HepG2 (cell line): ENCODE measurements around the gene TMEM225B. TPM values are rescaled to one million over a fixed set of nuclear protein-coding genes. Genes with fewer than 3 reads are reported as not detected.
A peak's percentile ranks its signal among the peaks of the same experiment; 100 is the strongest.

Source experiments
- CBFB ChIP-seq: sonication (generic); formaldehyde crosslinking; IDR thresholded peaks from 2 replicates; pipeline ENCODE4 v1.4.0; 2020; ENCODE audit warnings: missing genetic modification reagents
- CBX1 ChIP-seq: IDR thresholded peaks from one replicate; pipeline ENCODE4 v1.6.1; 2016; ENCODE audit warnings: antibody characterized with exemption, low read depth
- FOXP1 ChIP-seq, 2 experiments: fragments of 450-650 bp in 1 of 2; IDR thresholded peaks; 2 replicates each; pipeline ENCODE4 v1.6.1; 2017 to 2018; ENCODE audit warnings: antibody characterized with exemption in 1 of 2
- HMGA1 ChIP-seq: sonication (generic); formaldehyde crosslinking; conservative IDR thresholded peaks from 2 replicates; pipeline ENCODE4 v1.4.0; 2020; ENCODE audit warnings: missing genetic modification reagents
- HNRNPL ChIP-seq: fragments of 200-400 bp; formaldehyde crosslinking; IDR thresholded peaks from 2 replicates; pipeline ENCODE4 v1.6.1; 2017; ENCODE audit warnings: mild to moderate bottlenecking, low read depth, low read length
- JUN ChIP-seq: sonication (generic); formaldehyde crosslinking; IDR thresholded peaks from 2 replicates; pipeline ENCODE4 v1.4.0; 2020; ENCODE audit warnings: mild to moderate bottlenecking, missing genetic modification reagents
- MIER3 ChIP-seq: IDR thresholded peaks from 2 replicates; pipeline ENCODE4 v1.6.1; 2016; ENCODE audit warnings: missing compliant biosample characterization, borderline replicate concordance
- NFE2L2 ChIP-seq: fragments of 150-350 bp; IDR thresholded peaks from 2 replicates; pipeline ENCODE4 v1.6.1; 2014; ENCODE audit warnings: low read length
- NKX3-1 ChIP-seq: sonication (generic); formaldehyde crosslinking; IDR thresholded peaks from 2 replicates; pipeline ENCODE4 v1.5.0; 2020; ENCODE audit warnings: missing genetic modification reagents
- PCBP2 ChIP-seq: fragments of 200-400 bp; formaldehyde crosslinking; optimal IDR thresholded peaks from 2 replicates; pipeline ENCODE3; 2018; ENCODE audit warnings: low read length, low read depth; ENCODE audit not compliant: poor library complexity, severe bottlenecking
- PTBP1 ChIP-seq: fragments of 200-400 bp; formaldehyde crosslinking; IDR thresholded peaks from 2 replicates; pipeline ENCODE4 v1.6.1; 2018; ENCODE audit warnings: low read length, low read depth; ENCODE audit not compliant: poor library complexity, severe bottlenecking
- SIX1 ChIP-seq: sonication (generic); formaldehyde crosslinking; IDR thresholded peaks from 2 replicates; pipeline ENCODE4 v1.4.0; 2020; ENCODE audit warnings: missing genetic modification reagents, borderline replicate concordance
- TEAD3 ChIP-seq: optimal IDR thresholded peaks from 2 replicates; pipeline ENCODE3; 2016; ENCODE audit warnings: borderline replicate concordance
- ZFP36L1 ChIP-seq: sonication (generic); formaldehyde crosslinking; IDR thresholded peaks from 2 replicates; pipeline ENCODE4 v1.8.0; 2022; ENCODE audit warnings: mild to moderate bottlenecking, missing genetic modification reagents, moderate library complexity
- ZFP36L2 ChIP-seq: sonication (generic); formaldehyde crosslinking; IDR thresholded peaks from 2 replicates; pipeline ENCODE4 v1.4.0; 2020; ENCODE audit warnings: missing genetic modification reagents
- ZIK1 ChIP-seq: sonication (generic); formaldehyde crosslinking; IDR thresholded peaks from 2 replicates; pipeline ENCODE4 v1.5.0; 2020; ENCODE audit warnings: mild to moderate bottlenecking, low read depth, missing genetic modification reagents, borderline replicate concordance
- ZMYM3 ChIP-seq: sonication (generic); formaldehyde crosslinking; IDR thresholded peaks from 2 replicates; pipeline ENCODE4 v1.5.1; 2020; ENCODE audit warnings: mild to moderate bottlenecking, missing genetic modification reagents
- ZNF382 ChIP-seq: sonication (generic); formaldehyde crosslinking; IDR thresholded peaks from 2 replicates; pipeline ENCODE4 v1.5.0; 2020; ENCODE audit warnings: missing genetic modification reagents, mild to moderate bottlenecking, borderline replicate concordance
- ZNF484 ChIP-seq: sonication (generic); formaldehyde crosslinking; IDR thresholded peaks from 2 replicates; pipeline ENCODE4 v1.5.1; 2020; ENCODE audit warnings: mild to moderate bottlenecking, low read depth, missing genetic modification reagents, borderline replicate concordance
- ZNF577 ChIP-seq: sonication (generic); formaldehyde crosslinking; IDR thresholded peaks from 2 replicates; pipeline ENCODE4 v1.4.0; 2020; ENCODE audit warnings: mild to moderate bottlenecking, low read depth, missing genetic modification reagents, borderline replicate concordance
- ZNF644 ChIP-seq: IDR thresholded peaks from 2 replicates; pipeline ENCODE4 v1.6.1; 2016; ENCODE audit warnings: low read depth
- ZNF766 ChIP-seq: sonication (generic); formaldehyde crosslinking; IDR thresholded peaks from 2 replicates; pipeline ENCODE4 v1.5.0; 2020; ENCODE audit warnings: missing genetic modification reagents, borderline replicate concordance
- ZNF777 ChIP-seq: sonication (generic); formaldehyde crosslinking; IDR thresholded peaks from 2 replicates; pipeline ENCODE4 v1.4.0; 2020; ENCODE audit warnings: missing genetic modification reagents
- polyA plus RNA-seq, 8 experiments: library from polyadenylated mRNA; depleted of rRNA in 3 of 8; stranded (reverse) in 7 of 8; unstranded in 1 of 8; fragments of >200 nt; fragmentation: Illumina TruSeq in 4 of 8; extraction: Trizol in 4 of 8; gene quantifications; 2 replicates each; pipeline versions ENCODE4 v1.2.1 to v1.2.3, GENCODE V29; 2011 to 2016; ENCODE audit warnings: low read depth in 4 of 8, missing spikeins in 1 of 8, mixed read lengths in 1 of 8; ENCODE audit not compliant: insufficient read depth in 1 of 8
- total RNA-seq, 5 experiments: library from RNA; depleted of rRNA; stranded (reverse); fragments of >200 nt; fragmentation: Illumina TruSeq; extraction: Trizol; gene quantifications; 2 replicates each; pipeline ENCODE4 v1.2.3, GENCODE V29; 2016; ENCODE audit warnings: low read depth in 1 of 5
- TF ChIP-seq, protein P1 (sequence below): sonication (generic); formaldehyde crosslinking; IDR thresholded peaks from 2 replicates; pipeline ENCODE4 v1.8.1; 2023; ENCODE audit warnings: mild to moderate bottlenecking, missing genetic modification reagents, borderline replicate concordance
- TF ChIP-seq, protein P2 (sequence below): sonication (generic); formaldehyde crosslinking; IDR thresholded peaks from 2 replicates; pipeline ENCODE4 v1.4.0; 2020; ENCODE audit warnings: mild to moderate bottlenecking, missing genetic modification reagents
- TF ChIP-seq, protein P3 (sequence below), 2 experiments: sonication (generic) in 1 of 2; formaldehyde crosslinking in 1 of 2; IDR thresholded peaks; 2 replicates each; pipeline versions ENCODE4 v1.4.0 to v1.6.1; 2018 to 2020; ENCODE audit warnings: missing genetic modification reagents in 2 of 2, borderline replicate concordance in 1 of 2, low read depth in 1 of 2, mild to moderate bottlenecking in 1 of 2, missing biosample characterization in 1 of 2
- TF ChIP-seq, protein P4 (sequence below): sonication (generic); formaldehyde crosslinking; IDR thresholded peaks from 2 replicates; pipeline ENCODE4 v1.4.0; 2020; ENCODE audit warnings: missing genetic modification reagents, mild to moderate bottlenecking, borderline replicate concordance

Gene TMEM225B
- total and polyA plus RNA-seq, 2 of the 13 experiments (the other 11 are each of a cell fraction or from before 2014, with no cell fraction given): 0.78 to 0.95 TPM

DNA sequence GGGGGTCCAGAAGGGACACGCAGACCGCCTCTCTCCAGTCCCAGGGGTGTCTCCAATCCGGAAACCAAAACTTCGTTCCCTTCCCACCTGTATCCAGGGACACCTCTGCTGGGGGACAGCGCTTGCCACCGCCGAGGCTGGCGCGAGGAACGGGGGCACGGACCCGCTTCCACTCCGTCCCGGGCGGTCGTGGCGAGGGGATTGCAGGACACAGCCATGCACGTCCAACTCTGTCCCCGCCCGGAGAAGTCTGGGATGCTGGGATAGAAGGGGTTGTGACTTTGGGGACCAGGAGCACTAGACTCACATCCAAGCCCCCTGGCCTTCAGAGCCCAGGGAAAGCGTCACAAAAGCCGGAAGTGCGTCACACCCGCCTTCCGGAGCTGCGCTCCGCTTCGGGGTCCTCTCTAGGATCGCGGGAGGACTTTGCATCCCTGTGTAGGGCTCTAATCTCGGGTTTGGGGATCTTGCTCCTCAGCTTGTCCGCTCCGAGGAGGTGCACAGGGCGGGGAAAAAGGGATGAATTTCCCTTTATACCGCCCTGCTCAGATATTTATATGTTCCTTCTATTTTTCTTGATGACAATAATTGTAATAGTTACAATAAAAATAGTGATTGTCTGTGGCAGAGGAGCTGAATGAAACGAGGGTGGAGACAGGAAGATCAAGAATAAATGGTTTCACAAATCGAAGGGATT, 46.2 kb upstream of the TMEM225B start, which contains the start of gene FAM200A (continued):
- TF ChIP-seq ZNF766 (CRISPR knock-in tag): no peak
- TF ChIP-seq, protein P1, sequence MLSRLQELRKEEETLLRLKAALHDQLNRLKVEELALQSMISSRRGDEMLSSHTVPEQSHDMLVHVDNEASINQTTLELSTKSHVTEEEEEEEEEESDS (CRISPR knock-in tag): no peak
- TF ChIP-seq ZNF577 (CRISPR knock-in tag): no peak
- TF ChIP-seq FOXP1 (IDR thresholded peaks at IDR 0.05): no peak
- TF ChIP-seq FOXP1 (CRISPR knock-in tag; IDR thresholded peaks at IDR 0.05): no peak; the same call in 1 of the 2 replicates
- no peak for TF ChIP-seq HNRNPL
- TF ChIP-seq ZIK1 (CRISPR knock-in tag): peak; percentile 56; the same call in 1 of the 2 replicates
- no peak for TF ChIP-seq JUN (CRISPR knock-in tag)
- TF ChIP-seq SIX1 (CRISPR knock-in tag): no peak
- TF ChIP-seq ZNF777: no peak
- no peak for TF ChIP-seq ZFP36L1 (CRISPR knock-in tag)
- no peak for TF ChIP-seq CBX1
- TF ChIP-seq ZMYM3 (CRISPR knock-in tag): no peak
- peak; percentile 34 for TF ChIP-seq TEAD3
- TF ChIP-seq PTBP1: peak; percentile 59
- TF ChIP-seq MIER3 (CRISPR knock-in tag): peak; percentile 66; the same call in 1 of the 2 replicates
- TF ChIP-seq NFE2L2: no peak
- TF ChIP-seq HMGA1 (CRISPR knock-in tag): no peak
- TF ChIP-seq ZNF484 (CRISPR knock-in tag): no peak
- TF ChIP-seq NKX3-1 (CRISPR knock-in tag): no peak
- TF ChIP-seq, protein P2, sequence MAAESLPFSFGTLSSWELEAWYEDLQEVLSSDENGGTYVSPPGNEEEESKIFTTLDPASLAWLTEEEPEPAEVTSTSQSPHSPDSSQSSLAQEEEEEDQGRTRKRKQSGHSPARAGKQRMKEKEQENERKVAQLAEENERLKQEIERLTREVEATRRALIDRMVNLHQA (CRISPR knock-in tag): no peak
- no peak for TF ChIP-seq ZFP36L2 (CRISPR knock-in tag)
- TF ChIP-seq, protein P3, sequence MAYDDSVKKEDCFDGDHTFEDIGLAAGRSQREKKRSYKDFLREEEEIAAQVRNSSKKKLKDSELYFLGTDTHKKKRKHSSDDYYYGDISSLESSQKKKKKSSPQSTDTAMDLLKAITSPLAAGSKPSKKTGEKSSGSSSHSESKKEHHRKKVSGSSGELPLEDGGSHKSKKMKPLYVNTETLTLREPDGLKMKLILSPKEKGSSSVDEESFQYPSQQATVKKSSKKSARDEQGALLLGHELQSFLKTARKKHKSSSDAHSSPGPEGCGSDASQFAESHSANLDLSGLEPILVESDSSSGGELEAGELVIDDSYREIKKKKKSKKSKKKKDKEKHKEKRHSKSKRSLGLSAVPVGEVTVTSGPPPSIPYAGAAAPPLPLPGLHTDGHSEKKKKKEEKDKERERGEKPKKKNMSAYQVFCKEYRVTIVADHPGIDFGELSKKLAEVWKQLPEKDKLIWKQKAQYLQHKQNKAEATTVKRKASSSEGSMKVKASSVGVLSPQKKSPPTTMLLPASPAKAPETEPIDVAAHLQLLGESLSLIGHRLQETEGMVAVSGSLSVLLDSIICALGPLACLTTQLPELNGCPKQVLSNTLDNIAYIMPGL (CRISPR knock-in tag; IDR thresholded peaks at IDR 0.05; ENCODE audit: borderline replicate concordance in 1 of 2, low read depth in 1 of 2): peak; percentile 42 to 71; a peak in 2 of 4 replicates
- no peak for TF ChIP-seq ZNF644
- TF ChIP-seq, protein P4, sequence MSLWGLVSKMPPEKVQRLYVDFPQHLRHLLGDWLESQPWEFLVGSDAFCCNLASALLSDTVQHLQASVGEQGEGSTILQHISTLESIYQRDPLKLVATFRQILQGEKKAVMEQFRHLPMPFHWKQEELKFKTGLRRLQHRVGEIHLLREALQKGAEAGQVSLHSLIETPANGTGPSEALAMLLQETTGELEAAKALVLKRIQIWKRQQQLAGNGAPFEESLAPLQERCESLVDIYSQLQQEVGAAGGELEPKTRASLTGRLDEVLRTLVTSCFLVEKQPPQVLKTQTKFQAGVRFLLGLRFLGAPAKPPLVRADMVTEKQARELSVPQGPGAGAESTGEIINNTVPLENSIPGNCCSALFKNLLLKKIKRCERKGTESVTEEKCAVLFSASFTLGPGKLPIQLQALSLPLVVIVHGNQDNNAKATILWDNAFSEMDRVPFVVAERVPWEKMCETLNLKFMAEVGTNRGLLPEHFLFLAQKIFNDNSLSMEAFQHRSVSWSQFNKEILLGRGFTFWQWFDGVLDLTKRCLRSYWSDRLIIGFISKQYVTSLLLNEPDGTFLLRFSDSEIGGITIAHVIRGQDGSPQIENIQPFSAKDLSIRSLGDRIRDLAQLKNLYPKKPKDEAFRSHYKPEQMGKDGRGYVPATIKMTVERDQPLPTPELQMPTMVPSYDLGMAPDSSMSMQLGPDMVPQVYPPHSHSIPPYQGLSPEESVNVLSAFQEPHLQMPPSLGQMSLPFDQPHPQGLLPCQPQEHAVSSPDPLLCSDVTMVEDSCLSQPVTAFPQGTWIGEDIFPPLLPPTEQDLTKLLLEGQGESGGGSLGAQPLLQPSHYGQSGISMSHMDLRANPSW (CRISPR knock-in tag): no peak
- no peak for TF ChIP-seq PCBP2
- no peak for TF ChIP-seq ZNF382
- TF ChIP-seq CBFB: 0 out of 2 replicates have a peak, but pooled peaks have one; percentile 30
